Progenitor cell of endocrine pancreas (in vitro differentiated cells): Measurements from ENCODE around the gene TMEM101. TPM values are rescaled to one million over a fixed set of nuclear protein-coding genes. Genes with fewer than 3 reads are reported as not detected.
A peak's percentile ranks its signal among the peaks of the same experiment; 100 is the strongest.
"Not testable (repeated sequence)": the region's sequence is repeated elsewhere in the genome, so short reads cannot be mapped to it uniquely, and the experiment has no call there.

Source experiments
- DNase-seq: peaks from one replicate; pipeline ENCODE4 v3.0.0; 2021; ENCODE audit warnings: low spot score; ENCODE audit not compliant: unreplicated experiment
- H3K27ac Mint-ChIP-seq: 2 replicates; pipeline ENCODE4 v1.8.0; 2021; ENCODE audit warnings: mild to moderate bottlenecking, moderate library complexity, mixed read lengths
- H3K27me3 Mint-ChIP-seq: 2 replicates; pipeline ENCODE4 v1.8.0; 2021; ENCODE audit warnings: mixed read lengths
- H3K36me3 Mint-ChIP-seq: 2 replicates; pipeline ENCODE4 v1.8.0; 2022; ENCODE audit warnings: mixed read lengths; ENCODE audit not compliant: insufficient read depth
- H3K4me1 Mint-ChIP-seq: 2 replicates; pipeline ENCODE4 v1.8.0; 2021; ENCODE audit warnings: low read depth, mixed read lengths
- H3K4me3 Mint-ChIP-seq: 2 replicates; pipeline ENCODE4 v1.8.0; 2021; ENCODE audit warnings: low read depth, mild to moderate bottlenecking, moderate library complexity, mixed read lengths
- H3K9me3 Mint-ChIP-seq: 2 replicates; pipeline ENCODE4 v1.8.0; 2021; ENCODE audit warnings: low read depth, mixed read lengths
- CTCF ChIP-seq: fragments of 200-600 bp; sonication (generic); IDR thresholded peaks from one replicate; pipeline ENCODE4 v1.5.0; 2021; ENCODE audit warnings: antibody characterized with exemption, mild to moderate bottlenecking; ENCODE audit not compliant: unreplicated experiment
- total RNA-seq: library from RNA; stranded (reverse); gene quantifications from 2 replicates; pipeline ENCODE4 v1.2.1, GENCODE V29; 2021

TMEM101 gene
- total RNA-seq, 1 donor from 2014 or later: 27.5 TPM

GRCh38 chr17:43975898-43976297, 38.9 kb downstream of the TMEM101 start:
- TF ChIP-seq CTCF: no peak
- no peak for DNase-seq
- no peak overlapping the region for H3K4me3 Mint-ChIP-seq
- H3K4me1 Mint-ChIP-seq: peaks cover 6% of the 10 kb centered on the region
- H3K27me3 Mint-ChIP-seq: peaks cover 50% of the 10 kb centered on the region
- no peak overlapping the region for H3K27ac Mint-ChIP-seq
- no peaks in the 10 kb centered on the region for H3K36me3 Mint-ChIP-seq
- no peaks in the 10 kb centered on the region for H3K9me3 Mint-ChIP-seq

GRCh38 chr17:43974382-43975266, 40.1 kb downstream of the TMEM101 start:
- Mint-ChIP-seq H3K4me1 (peaks cover 6% of the 10 kb centered on the region), H3K27ac (peak overlapping the region; percentile 50)

GRCh38 chr17:43972444-43973212, 42.1 kb downstream of the TMEM101 start:
- not testable (repeated sequence) for H3K4me1 Mint-ChIP-seq, DNase-seq, H3K4me3 Mint-ChIP-seq, H3K36me3 Mint-ChIP-seq, H3K27ac Mint-ChIP-seq, H3K9me3 Mint-ChIP-seq
- peaks cover 34% of the 10 kb centered on the region for H3K27me3 Mint-ChIP-seq

More at GRCh38 chr17:43974382-43975266, 40.1 kb downstream of the TMEM101 start:
- peaks cover 43% of the 10 kb centered on the region for H3K27me3 Mint-ChIP-seq
- no peak for TF ChIP-seq CTCF
- no peak overlapping the region for H3K4me3 Mint-ChIP-seq
- no peaks in the 10 kb centered on the region for H3K36me3 Mint-ChIP-seq
- no peaks in the 10 kb centered on the region for H3K9me3 Mint-ChIP-seq
- no peak for DNase-seq

- H3K9me3 Mint-ChIP-seq, H3K36me3 Mint-ChIP-seq, H3K27ac Mint-ChIP-seq, DNase-seq, H3K4me1 Mint-ChIP-seq, H3K4me3 Mint-ChIP-seq: not testable (repeated sequence)
- H3K27me3 Mint-ChIP-seq: peaks cover 36% of the 10 kb centered on the region
These were observed 43.3 kb downstream of the TMEM101 start for GRCh38 chr17:43971436-43971835.

GRCh38 chr17:43970366-43970765, 44.4 kb downstream of the TMEM101 start:
- no peaks in the 10 kb centered on the region for H3K4me1 Mint-ChIP-seq
- H3K36me3 Mint-ChIP-seq: no peaks in the 10 kb centered on the region
- no peaks in the 10 kb centered on the region for H3K9me3 Mint-ChIP-seq
- peaks cover 43% of the 10 kb centered on the region for H3K27me3 Mint-ChIP-seq
- H3K4me3 Mint-ChIP-seq: no peak overlapping the region
- H3K27ac Mint-ChIP-seq: no peak overlapping the region
- DNase-seq: no peak
- no peak for TF ChIP-seq CTCF

- Mint-ChIP-seq H3K4me3 (no peak overlapping the region), H3K36me3 (no peaks in the 10 kb centered on the region), H3K9me3 (no peaks in the 10 kb centered on the region), H3K27ac (no peak overlapping the region), H3K27me3 (peaks cover 47% of the 10 kb centered on the region), H3K4me1 (no peaks in the 10 kb centered on the region)
- TF ChIP-seq CTCF: no peak
- no peak for DNase-seq
These were observed 47.4 kb downstream of the TMEM101 start for GRCh38 chr17:43967251-43967875.
